Spleen (tissue), 11 donors: ENCODE results near the gene RAI14. TPM values are rescaled to one million over a fixed set of nuclear protein-coding genes. Genes with fewer than 3 reads are reported as not detected.
"Not testable (repeated sequence)": the region's sequence is repeated elsewhere in the genome, so short reads cannot be mapped to it uniquely, and the experiment has no call there.

Experiments
- DNase-seq: peaks from one replicate; pipeline ENCODE4 v3.0.0-alpha.2; 2020
- H3K27ac ChIP-seq, 8 donors: fragments of 200-600 bp; sonication (generic) in 7 of 8; 1 replicate in 4 of 8; 2 replicates in 4 of 8; pipeline versions ENCODE4 v1.5.0 to v1.8.0; 2016 to 2021; ENCODE audit warnings: inconsistent platforms in 4 of 8, mild to moderate bottlenecking in 4 of 8, moderate library complexity in 1 of 8
- H3K27me3 ChIP-seq, 7 donors: fragments of 200-600 bp; sonication (generic) in 6 of 7; replicated peaks in 1 of 7; 1 replicate in 4 of 7; 2 replicates in 3 of 7; pipeline versions ENCODE4 v1.5.0 to v1.8.0; 2016 to 2021; ENCODE audit warnings: inconsistent platforms in 3 of 7, mild to moderate bottlenecking in 1 of 7
- H3K36me3 ChIP-seq, 6 donors: fragments of 200-600 bp; sonication (generic) in 5 of 6; 1 replicate in 4 of 6; 2 replicates in 2 of 6; pipeline versions ENCODE4 v1.5.0 to v1.8.0; 2016 to 2021; ENCODE audit warnings: inconsistent platforms in 2 of 6
- H3K4me1 ChIP-seq, 6 donors: fragments of 200-600 bp; sonication (generic) in 5 of 6; 1 replicate in 3 of 6; 2 replicates in 3 of 6; pipeline versions ENCODE4 v1.5.0 to v1.8.0; 2016 to 2021; ENCODE audit warnings: inconsistent platforms in 3 of 6
- H3K4me3 ChIP-seq, 8 donors: fragments of 200-600 bp; sonication (generic) in 7 of 8; 1 replicate in 4 of 8; 2 replicates in 4 of 8; pipeline versions ENCODE4 v1.5.0 to v1.8.0; 2016 to 2021; ENCODE audit warnings: inconsistent platforms in 4 of 8, mild to moderate bottlenecking in 4 of 8, moderate library complexity in 2 of 8
- H3K9me3 ChIP-seq, 8 donors: fragments of 200-600 bp; sonication (generic) in 7 of 8; 1 replicate in 4 of 8; 2 replicates in 4 of 8; pipeline versions ENCODE4 v1.5.0 to v1.8.0; 2016 to 2021; ENCODE audit warnings: inconsistent platforms in 4 of 8
- POLR2A ChIP-seq, 3 donors: fragments of 450-650 bp; IDR thresholded peaks; one replicate each; pipeline ENCODE4 v1.5.1; 2017; ENCODE audit warnings: antibody characterized with exemption in 3 of 3, mild to moderate bottlenecking in 1 of 3
- POLR2AphosphoS5 ChIP-seq, 3 donors: sonication (generic); formaldehyde crosslinking; IDR thresholded peaks; one replicate each; pipeline ENCODE4 v1.5.1; 2017; ENCODE audit warnings: antibody characterized with exemption in 3 of 3
- WGBS, 5 donors: extraction: QIAGEN DNeasy Blood & Tissue Kit in 3 of 5; methylation state at CpG; one replicate each; pipeline versions ENCODE4 v1.1.5 to v1.1.7; 2013 to 2018; 5-methylcytosine and 5-hydroxymethylcytosine counted together
- intact Hi-C: fragments of 100-400 bp; cut with DNase I; formaldehyde crosslinking; loops from one replicate; pipeline ENCODE4 v1.15.0; 2023; ENCODE audit warnings: low total_unique reads
- polyA plus RNA-seq, 3 donors: library from polyadenylated mRNA; stranded (reverse); fragments of 200-250 nt; gene quantifications; one replicate each; pipeline ENCODE4 v1.2.1, GENCODE V29; 2013
- total RNA-seq, 7 donors: library from RNA; depleted of rRNA in 3 of 7; stranded (reverse); fragments of >200 nt in 3 of 7; fragmentation: NEBNext Ultra II Directional in 4 of 7; extraction: Animal tissue kit (Norgen Biotek cat#: 25700) in 4 of 7; gene quantifications; one replicate each; pipeline versions ENCODE4 v1.1.0 to v1.2.1, GENCODE V29; 2016 to 2021
- TF ChIP-seq, protein P1 (sequence below), 11 experiments: fragments of 200-600 bp in 7 of 11; fragments of 450-650 bp in 4 of 11; sonication (generic) in 4 of 11; IDR thresholded peaks in 8 of 11; conservative IDR thresholded peaks in 3 of 11; 1 replicate in 7 of 11; 2 replicates in 4 of 11; pipeline versions ENCODE4 v1.4.0 to v1.8.0; 2016 to 2021; ENCODE audit warnings: antibody characterized with exemption in 11 of 11, inconsistent platforms in 4 of 11, mild to moderate bottlenecking in 1 of 11
- donor health status: healthy with polysubstance abuse.
- donor health status: DM: no; HTN: no; CAD: no; lungs with moderate emphysema.
- donor health status: DM: no; HTN: no; CAD: no.
- donor health status: Bipolar disorder and iron deficiency.
- donor health status: healthy.
- donor health status: DM: no; HTN: no; CAD: no.
- donor health status: DM: yes; HTN: yes; CAD: no.

RAI14 gene
- total and polyA plus RNA-seq, 10 donors: 14.2 to 217 (median 116) TPM

GRCh38 chr5:34772267-34773098 lies 116.4 kb downstream of the RAI14 start:
- Histone ChIP-seq H3K27me3 (no peaks in the 10 kb centered on the region), H3K27ac (peak overlapping the region in 5 of 8 donors; percentile 20 to 44 (median 35))
- WGBS, 5 donors: 70 to 80% (median 76%) methylated on average over 4 of the region's 4 CpGs

DNA sequence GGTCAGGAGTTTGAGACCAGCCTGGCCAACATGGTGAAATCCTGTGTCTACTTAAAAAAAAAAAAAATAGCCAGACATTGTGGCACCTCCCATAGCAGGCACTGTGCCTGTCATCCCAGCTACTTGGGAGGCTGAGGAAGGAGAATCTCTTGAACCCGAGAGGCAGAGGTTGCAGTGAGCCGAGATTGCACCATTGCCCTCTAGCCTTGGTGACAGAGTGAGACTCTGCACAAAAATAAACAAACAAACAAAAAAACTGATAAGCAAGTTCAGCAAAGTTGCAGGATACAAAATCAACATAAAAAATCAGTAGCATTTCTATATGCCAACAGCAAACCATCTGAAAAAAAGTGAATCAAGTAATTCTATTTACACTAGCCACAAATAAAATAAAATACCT lies 118.0 kb downstream of the RAI14 start:
- no peaks in the 10 kb centered on the region for H3K36me3 ChIP-seq
- WGBS, 5 donors: 78 to 88% (median 86%) methylated on average over 2 of the region's 2 CpGs
- H3K27ac ChIP-seq: no peak overlapping the region
- no peaks in the 10 kb centered on the region for H3K27me3 ChIP-seq
- peaks cover 0 to 34% (median 17%) of the 10 kb centered on the region in 6 donors for H3K4me1 ChIP-seq
- H3K4me3 ChIP-seq: no peak overlapping the region
- intact Hi-C loops: no loop called here
- no peak for DNase-seq
- H3K9me3 ChIP-seq: peaks cover 0 to 16% (median 3%) of the 10 kb centered on the region in 8 donors
- TF ChIP-seq POLR2A (IDR thresholded peaks at IDR 0.05) (no peak), POLR2AphosphoS5 (IDR thresholded peaks at IDR 0.05) (no peak)
- TF ChIP-seq, protein P1, sequence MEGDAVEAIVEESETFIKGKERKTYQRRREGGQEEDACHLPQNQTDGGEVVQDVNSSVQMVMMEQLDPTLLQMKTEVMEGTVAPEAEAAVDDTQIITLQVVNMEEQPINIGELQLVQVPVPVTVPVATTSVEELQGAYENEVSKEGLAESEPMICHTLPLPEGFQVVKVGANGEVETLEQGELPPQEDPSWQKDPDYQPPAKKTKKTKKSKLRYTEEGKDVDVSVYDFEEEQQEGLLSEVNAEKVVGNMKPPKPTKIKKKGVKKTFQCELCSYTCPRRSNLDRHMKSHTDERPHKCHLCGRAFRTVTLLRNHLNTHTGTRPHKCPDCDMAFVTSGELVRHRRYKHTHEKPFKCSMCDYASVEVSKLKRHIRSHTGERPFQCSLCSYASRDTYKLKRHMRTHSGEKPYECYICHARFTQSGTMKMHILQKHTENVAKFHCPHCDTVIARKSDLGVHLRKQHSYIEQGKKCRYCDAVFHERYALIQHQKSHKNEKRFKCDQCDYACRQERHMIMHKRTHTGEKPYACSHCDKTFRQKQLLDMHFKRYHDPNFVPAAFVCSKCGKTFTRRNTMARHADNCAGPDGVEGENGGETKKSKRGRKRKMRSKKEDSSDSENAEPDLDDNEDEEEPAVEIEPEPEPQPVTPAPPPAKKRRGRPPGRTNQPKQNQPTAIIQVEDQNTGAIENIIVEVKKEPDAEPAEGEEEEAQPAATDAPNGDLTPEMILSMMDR (IDR thresholded peaks at IDR 0.05 in 8 of 11, conservative IDR thresholded peaks at IDR 0.05 in 3 of 11): no peak

More at GRCh38 chr5:34772267-34773098, 116.4 kb downstream of the RAI14 start:
- no peaks in the 10 kb centered on the region for H3K36me3 ChIP-seq
- no peak for DNase-seq
- peaks cover 0 to 41% (median 21%) of the 10 kb centered on the region in 6 donors for H3K4me1 ChIP-seq
- TF ChIP-seq POLR2AphosphoS5 (IDR thresholded peaks at IDR 0.05) (no peak), POLR2A (IDR thresholded peaks at IDR 0.05) (no peak)
- TF ChIP-seq, protein P1 (IDR thresholded peaks at IDR 0.05 in 8 of 11, conservative IDR thresholded peaks at IDR 0.05 in 3 of 11): no peak
- intact Hi-C loops: no loop called here
- no peak overlapping the region for H3K4me3 ChIP-seq
- peaks cover 0 to 16% (median 3%) of the 10 kb centered on the region in 8 donors for H3K9me3 ChIP-seq

- H3K36me3 ChIP-seq, H3K27ac ChIP-seq, H3K4me3 ChIP-seq, intact Hi-C loops, DNase-seq, H3K27me3 ChIP-seq: not testable (repeated sequence)
- H3K4me1 ChIP-seq: peaks cover 0 to 29% (median 13%) of the 10 kb centered on the region in 6 donors
- H3K9me3 ChIP-seq: peaks cover 0 to 16% (median 3%) of the 10 kb centered on the region in 8 donors
- 69 to 89% (median 87%) methylated on average over 1 of the region's 1 CpG for WGBS, 5 donors
Measured at GRCh38 chr5:34774678-34775077, 118.5 kb downstream of the RAI14 start.

DNA sequence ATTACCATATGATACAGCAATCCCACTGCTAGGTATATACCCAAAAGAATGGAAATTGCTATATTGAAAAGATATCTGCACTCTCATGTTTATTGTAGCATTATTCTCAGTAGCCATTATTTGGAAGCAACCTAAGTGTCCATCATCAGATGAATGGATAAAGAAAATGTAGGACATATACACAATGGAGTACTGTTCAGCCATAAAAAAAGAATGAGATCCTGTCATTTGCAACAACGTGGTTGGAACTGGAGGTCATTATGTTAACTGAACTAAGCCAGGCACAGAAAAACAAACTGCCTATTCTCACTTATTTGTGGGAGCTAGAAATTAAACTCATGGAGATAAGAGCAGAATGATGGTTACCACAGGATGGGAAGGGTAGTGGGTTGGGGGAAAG lies 119.8 kb downstream of the RAI14 start:
- Histone ChIP-seq H3K36me3 (no peaks in the 10 kb centered on the region), H3K27ac (no peak overlapping the region), H3K4me1 (peaks cover 0 to 20% (median 8%) of the 10 kb centered on the region in 6 donors), H3K4me3 (no peak overlapping the region), H3K27me3 (no peaks in the 10 kb centered on the region), H3K9me3 (peaks cover 0 to 18% (median 4%) of the 10 kb centered on the region in 8 donors)
- DNase-seq: no peak
- TF ChIP-seq, protein P1 (IDR thresholded peaks at IDR 0.05 in 8 of 11, conservative IDR thresholded peaks at IDR 0.05 in 3 of 11): no peak
- TF ChIP-seq POLR2AphosphoS5 (IDR thresholded peaks at IDR 0.05): no peak
- no peak for TF ChIP-seq POLR2A (IDR thresholded peaks at IDR 0.05)
- 68 to 87% (median 73%) methylated on average over 1 of the region's 1 CpG for WGBS, 5 donors
- intact Hi-C loops: no loop called here
